Stimulated activated CD4-positive, alpha-beta T cell treated with anti-CD3 and anti-CD28 coated beads, Interleukin-15, amount 100 ng/mL, for 1 hour (primary cell): ENCODE data around the gene TUSC2.

ENCODE experiments used
- DNase-seq, 2 donors: peaks; one replicate each; pipeline ENCODE4 v3.0.0-alpha.2; 2020; ENCODE audit warnings: low read depth in 1 of 2, low spot score in 1 of 2

TUSC2 gene

DNA sequence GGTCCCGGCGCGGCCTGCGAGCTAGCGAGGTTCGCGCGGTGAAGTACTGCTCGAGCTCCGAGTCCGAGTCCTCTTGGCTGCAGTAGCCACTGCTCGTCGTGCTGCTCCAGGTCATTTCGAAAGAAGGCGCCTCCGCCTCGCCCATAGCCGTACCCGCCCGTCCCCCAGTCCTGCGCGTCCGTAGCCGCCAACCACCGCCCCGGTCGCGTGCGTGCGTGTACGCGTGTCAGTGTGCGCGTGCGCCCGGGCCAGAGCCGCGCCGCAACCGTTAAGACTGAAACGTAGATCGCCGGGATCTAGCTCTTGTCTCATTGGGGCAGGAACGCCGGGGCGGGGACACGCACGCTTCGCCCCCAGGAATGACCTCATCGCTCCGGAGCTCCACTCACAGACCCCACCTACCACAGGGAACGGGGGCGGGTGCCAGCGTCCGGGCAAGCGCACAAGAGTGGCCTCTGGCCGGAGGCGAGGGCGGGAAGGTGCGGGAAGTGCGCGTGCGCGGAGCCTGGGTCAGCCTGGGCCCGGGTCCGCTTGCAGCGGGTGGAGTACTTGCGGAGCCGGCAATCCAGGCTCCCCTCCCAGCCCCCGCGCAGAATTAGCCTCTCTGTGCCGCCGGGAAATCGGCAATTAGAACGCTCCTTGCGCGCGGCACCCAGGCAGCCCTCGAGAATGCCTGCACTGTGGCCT is 9.3 kb upstream of the TUSC2 start:
- peak; percentile 85 to 88 for DNase-seq

DNA sequence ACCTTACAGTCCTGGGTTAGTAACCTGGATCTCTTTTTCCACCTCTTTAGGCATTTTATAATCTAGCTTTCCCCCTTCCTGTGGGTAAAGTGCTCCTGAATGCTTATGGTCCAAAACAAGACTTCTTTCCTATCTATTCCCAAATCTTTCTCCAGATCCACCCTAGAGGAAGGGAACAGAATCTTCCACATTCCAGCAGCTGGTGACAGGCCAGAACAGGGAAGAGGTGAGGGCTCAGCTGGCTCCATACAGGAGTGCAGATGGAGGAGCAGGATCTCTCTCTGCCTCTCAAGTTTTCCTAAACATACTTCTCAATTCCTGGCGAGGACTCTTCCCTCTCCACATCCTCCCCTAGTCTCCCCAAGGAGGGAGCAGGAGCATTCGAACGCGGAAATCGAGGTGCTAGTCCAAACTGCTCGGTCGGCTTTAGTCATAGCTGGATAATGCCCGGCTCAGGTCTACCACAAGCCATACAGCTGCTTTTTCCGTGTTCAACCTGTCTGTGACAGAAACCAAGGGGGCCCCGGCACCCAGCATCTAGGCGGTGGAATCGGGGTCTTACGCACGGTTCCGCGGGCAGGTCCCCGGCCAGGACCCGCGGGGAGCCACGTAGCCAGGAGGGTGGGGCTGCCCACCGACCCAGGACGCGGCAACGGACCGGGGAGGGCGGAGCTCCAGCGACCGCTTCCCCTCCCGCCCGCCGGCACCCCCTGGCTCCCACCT is 8.6 kb upstream of the TUSC2 start:
- no peak for DNase-seq

DNA sequence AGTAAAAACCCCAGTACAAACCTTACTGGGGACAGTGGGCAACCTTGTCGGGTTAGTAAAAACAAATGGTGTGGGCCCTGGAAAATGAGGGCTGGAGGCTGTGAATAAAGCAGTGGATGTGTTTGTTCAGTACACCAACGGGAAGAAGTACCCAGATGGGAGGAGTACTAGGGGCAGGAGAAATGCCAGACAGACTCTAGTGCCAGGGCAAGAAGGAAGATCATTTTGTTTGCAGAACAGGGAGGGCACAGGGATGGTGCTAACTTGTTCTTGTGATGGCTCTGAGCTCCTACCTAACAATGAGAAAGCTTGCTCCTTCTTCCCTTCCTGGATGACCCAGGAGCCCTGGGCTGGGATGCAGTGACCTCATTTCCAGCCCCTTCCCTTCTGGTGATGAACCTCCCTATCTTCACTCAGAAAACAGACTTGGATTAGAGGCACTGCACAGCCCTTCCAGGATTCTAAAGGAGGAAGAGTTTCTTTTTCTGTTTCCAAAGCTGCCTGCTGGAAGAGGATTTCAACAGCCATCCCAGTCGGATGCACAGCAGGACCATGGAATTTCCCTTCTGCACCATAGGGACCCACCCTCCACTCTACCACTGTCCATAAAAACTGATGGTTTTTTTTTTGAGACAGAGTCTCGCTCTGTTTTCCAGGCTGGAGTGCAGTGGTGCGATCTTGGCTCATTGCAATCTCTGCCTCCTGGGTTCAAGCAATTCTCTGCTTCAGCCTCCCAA is 6.5 kb upstream of the TUSC2 start:
- DNase-seq, result no peak

DNA sequence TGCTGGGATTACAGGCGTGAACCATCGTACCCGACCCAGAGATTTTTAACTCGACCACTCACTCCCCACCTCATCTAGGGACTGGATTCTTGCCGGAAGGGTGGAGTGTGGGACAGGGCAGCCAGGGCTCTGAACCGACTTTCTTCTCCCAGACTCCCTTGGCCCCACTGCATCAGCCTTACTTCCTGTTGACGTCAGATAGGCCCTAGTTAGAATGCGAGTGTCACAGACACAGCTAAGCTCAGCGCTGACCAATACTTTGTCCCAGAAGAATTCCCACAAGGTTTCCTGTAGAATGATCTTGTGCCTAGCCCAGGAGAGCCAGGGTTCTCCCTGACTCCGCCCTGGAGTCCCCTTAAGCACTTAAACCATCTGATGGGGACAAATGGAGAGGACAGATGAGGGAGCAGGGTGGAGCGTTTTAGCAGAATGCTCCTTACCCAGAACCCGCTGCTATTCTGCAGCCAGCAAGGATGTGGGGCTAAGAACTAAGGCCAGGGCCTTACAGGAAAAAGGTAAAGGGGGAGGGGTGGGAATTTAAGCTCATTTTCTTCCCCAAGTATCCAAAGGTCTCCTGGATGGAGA is 5.8 kb upstream of the TUSC2 start:
- no peak for DNase-seq

DNA sequence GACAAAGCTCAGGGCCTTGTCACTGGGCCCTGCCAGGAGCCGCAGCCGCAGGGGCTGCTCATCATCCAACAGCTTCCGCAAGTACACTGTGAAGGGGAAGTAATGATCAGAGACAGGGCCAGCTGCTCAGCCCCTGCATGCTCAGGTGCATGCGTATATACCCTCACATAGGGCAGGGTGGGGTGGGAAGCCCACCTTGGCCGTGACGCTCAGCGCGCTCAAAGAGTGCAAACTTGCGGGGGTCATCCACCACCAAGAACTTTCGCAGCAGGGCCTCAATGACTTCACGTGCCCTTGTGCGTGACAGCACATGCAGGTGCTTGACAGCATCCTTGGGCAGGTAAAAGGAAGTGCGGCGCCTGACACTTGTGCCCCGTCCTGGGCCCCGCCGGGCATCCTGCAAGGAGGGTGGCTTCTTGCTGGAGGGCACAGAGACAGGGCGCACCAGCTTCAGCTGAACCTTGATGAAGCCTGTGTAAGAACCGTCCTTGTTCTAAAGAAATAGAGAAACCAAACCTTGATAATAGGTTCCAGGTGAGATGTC is 3.4 kb upstream of the TUSC2 start:
- DNase-seq, result no peak

GRCh38 chr3:50330330-50330729 is 2.3 kb upstream of the TUSC2 start:
- DNase-seq, result no peak

- no peak for DNase-seq
Observed at GRCh38 chr3:50327129-50327528, 894 bp downstream of the TUSC2 start.

- no peak for DNase-seq
Observed at GRCh38 chr3:50326182-50326541, 1.9 kb downstream of the TUSC2 start.

DNA sequence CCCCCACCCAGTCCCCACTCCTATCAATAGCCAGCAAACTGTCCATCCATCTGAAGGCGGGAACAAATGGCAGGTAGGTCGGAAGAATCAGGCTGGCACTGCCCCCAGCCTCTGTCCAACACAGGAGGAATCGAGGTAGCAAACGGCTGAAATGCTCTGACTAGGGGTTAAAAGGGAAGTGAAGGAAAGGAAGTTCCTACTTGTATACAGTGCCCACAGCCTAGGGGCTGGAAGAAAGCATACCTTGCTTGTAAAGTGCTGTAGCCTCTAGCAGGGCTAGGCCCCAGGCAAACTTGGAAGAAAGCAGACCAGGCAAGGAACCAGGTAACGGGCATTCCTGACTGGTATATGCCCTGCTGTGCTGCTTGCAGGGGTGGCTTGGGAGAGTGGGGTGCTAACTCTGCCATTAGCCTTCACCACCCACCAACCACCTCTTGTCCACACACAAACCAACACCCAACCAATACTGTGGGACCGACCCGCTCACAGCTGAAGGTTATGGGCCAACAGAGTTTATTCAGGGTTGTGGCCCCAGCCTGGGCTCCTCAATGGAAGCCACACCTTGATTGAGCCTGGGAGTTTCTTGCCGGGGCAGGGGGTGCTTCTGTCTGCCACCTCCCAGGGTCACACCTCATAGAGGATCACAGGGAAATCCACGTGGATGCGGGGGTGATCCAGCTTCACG is 2.4 kb downstream of the TUSC2 start:
- no peak for DNase-seq

- no peak for DNase-seq
Observed at GRCh38 chr3:50325113-50325480, 2.9 kb downstream of the TUSC2 start.

DNA sequence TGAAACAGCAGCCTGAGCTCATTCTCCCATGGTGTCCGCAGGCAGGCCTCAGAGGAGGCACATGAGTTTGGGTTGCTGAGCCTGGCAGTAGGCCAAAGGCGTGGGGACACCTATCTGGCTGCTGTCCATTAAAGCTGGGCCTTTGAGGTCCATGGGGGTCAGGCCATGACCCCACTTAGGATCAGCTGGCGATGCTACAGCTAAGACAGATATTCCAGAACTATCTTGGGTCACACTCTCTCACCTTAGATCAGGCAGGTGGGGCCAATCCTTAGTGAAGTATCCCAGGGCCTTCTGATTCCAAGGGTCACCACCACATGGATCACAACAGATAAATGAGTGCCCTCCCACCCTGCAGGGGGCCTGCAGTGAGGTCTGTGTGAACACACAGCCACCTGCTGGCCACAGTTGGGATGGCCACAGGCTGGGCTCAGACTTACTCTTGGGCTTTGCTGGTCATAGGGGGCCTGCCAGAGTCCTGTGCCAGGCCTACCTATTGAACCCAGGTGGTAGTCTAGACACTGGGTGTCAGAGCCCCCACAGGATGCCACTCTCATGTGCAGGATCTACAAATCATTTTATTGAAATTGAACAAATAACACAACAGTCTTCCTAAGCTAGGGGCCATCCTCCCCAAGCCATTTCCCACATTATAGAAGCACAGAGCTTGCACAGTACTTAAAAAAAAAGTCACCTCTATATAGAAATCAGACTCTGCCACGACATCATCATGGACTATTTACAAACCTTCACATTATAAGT is 3.5 kb downstream of the TUSC2 start:
- peak in 1 of 2 donors; percentile 51 for DNase-seq

GRCh38 chr3:50323614-50324199 is 4.3 kb downstream of the TUSC2 start:
- no peak for DNase-seq

- DNase-seq, result no peak
Observed at GRCh38 chr3:50323092-50323600, 4.9 kb downstream of the TUSC2 start.

GRCh38 chr3:50322386-50323091 is 5.5 kb downstream of the TUSC2 start, which contains the start of gene HYAL2:
Gene HYAL2 (minus strand): TSS chr3:50322745. CDS start chr3:50320489, 2,256 bp downstream.
- no peak for DNase-seq

DNA sequence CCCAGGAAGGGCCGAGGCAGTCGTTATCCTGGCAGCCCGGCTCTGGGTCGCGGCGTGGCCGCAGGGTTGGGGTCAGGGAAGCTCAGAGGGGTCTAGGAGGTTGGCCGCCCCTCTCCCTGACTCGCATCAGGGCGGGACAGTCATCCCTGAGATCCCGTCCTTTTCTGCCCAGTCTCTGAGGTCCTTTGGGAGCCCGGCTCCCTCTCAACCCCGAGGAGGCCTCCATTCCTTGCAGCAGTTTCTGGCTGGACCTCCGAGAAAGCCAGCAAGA is 6.0 kb downstream of the TUSC2 start:
- no peak for DNase-seq

DNA sequence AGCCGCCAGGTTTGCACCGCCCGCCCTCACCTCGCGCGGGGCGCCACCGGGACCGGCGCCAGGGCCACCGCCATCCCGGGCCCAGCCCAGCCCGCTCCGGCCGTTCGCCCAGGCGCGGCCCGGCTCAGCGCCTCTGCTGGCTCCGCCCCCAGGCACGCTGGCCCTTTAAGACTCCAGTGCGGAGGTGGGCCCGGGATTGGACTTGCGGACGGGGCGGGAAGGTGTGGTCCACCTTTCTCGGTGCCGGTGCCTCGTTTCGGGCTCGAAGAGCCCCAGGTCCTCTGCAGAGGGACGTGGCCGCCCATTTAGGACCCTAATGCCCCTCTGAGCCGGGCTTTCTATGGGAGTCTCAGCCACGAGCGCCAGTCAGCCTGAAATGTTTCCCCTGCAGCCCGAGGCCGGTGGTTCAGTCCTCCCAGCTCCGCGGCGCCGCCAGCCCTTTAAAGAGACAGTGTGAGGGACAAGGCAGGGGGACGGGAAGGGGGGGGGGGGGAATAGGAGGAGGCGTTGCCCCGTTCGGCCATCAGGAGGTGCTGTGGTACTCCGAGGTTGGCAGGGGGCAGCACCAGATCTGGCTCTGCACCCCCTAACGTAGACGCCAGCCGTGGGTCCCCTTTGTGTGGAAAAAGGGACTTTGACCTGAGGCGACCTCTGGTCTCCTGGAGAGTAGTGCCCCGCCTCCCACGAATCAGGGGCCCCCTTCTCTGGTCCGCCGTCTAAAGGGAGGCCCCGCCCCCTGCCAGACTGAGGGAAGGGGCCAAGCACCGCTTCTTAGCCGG is 6.5 kb downstream of the TUSC2 start:
- peak; percentile 71 to 72 for DNase-seq

DNA sequence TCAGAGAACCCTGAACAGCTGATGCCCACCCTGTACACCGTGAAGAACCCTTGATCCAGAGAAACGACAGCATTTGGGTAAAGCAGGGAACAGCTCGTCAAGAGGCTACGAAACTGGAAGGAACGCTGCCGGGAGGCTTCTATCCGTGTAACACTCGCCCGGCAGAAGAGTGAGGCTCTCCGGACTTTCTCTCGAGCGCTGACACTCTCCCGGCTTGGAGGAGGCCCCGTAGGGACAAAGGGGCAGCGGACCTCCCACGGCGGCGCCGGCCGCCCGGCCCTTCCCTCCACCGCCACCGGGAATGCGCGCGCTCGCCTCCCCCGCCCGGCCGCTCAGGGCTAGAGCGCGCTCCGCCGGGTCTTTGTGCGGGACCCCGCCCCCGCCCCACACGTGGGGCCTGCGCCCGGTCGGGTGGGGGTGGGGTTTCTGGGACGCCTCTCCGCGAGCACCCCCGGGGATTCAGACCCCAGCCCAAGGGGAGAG is 7.1 kb downstream of the TUSC2 start:
- peak in 1 of 2 donors; percentile 55 for DNase-seq

DNA sequence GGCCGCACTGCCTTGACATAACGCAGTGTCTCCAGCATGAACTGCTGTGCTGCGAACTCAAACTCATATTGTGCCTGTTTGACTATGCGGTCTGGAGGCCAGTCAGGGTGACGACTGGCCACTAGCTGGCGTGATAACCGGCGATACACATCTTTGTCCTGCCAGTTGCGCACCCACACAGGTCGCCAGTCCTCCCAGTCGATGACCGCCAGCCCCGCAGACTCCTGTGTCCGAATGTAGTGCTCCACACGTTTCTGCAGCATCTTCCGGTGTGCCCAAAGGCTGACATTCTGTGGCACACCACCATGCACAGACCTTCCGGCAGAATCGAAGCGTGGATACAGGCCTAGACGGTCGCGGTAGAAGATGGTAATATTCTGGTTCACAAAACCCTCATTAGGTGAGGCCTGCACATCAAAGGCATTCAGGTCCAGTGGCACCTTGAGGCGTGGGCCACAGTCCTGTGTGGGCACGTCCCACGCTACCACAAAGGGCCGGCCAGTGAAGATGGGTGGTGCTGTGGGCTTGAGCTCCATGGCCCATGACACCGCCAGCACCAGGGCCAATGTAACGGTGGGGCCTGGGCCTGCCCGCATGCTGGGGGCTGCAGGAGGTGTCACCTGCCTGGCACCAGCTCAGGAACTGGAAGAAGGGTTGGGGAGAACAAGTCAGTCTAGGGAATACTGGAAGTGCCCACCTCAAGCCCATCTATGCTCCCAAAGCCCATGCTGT is 8.0 kb downstream of the TUSC2 start:
- no peak for DNase-seq
